ENCODE measurements around the gene ABTB2. TPM values are rescaled to one million over a fixed set of nuclear protein-coding genes. Genes with fewer than 3 reads are reported as not detected.
A peak's percentile ranks its signal among the peaks of the same experiment; 100 is the strongest.

Gene ABTB2
- total RNA-seq, 4 donors from 2014 or later, result 2.9 to 8.2 (median 6.6) TPM

DNA sequence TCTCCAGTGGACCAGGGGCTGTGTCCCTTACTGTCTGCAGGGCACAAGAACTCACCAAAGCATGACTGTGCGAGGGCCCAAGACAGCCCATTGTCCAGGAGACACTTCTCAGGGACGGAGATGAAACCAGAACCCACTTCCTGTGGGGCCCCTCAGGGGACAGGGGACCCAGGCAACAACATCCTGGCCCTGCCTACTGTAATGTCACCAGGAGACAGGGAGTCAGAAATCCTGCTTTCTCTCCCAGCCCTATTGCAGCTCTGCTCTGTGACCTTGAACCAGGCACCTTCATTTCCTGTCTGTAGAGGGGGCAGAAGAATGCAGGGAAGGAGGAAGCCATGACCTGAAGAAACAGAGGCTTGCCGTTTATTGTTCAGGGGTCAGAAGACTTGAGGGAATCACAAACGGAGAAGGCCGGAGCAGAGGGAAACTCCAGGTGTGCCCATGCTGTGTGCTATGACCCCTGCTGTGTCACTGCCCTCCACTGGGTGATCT is 154.4 kb downstream of the ABTB2 start:
- Histone ChIP-seq H3K27ac (no peak overlapping the region), H3K27me3 (no peaks in the 10 kb centered on the region), H3K4me3 (no peak overlapping the region), H3K4me1 (no peaks in the 10 kb centered on the region), H3K36me3 (no peaks in the 10 kb centered on the region), H3K9me3 (no peaks in the 10 kb centered on the region)
- DNase-seq, result no peak
- TF ChIP-seq POLR2A (IDR thresholded peaks at IDR 0.05), result no peak
- TF ChIP-seq, protein P1, sequence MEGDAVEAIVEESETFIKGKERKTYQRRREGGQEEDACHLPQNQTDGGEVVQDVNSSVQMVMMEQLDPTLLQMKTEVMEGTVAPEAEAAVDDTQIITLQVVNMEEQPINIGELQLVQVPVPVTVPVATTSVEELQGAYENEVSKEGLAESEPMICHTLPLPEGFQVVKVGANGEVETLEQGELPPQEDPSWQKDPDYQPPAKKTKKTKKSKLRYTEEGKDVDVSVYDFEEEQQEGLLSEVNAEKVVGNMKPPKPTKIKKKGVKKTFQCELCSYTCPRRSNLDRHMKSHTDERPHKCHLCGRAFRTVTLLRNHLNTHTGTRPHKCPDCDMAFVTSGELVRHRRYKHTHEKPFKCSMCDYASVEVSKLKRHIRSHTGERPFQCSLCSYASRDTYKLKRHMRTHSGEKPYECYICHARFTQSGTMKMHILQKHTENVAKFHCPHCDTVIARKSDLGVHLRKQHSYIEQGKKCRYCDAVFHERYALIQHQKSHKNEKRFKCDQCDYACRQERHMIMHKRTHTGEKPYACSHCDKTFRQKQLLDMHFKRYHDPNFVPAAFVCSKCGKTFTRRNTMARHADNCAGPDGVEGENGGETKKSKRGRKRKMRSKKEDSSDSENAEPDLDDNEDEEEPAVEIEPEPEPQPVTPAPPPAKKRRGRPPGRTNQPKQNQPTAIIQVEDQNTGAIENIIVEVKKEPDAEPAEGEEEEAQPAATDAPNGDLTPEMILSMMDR (IDR thresholded peaks at IDR 0.05), result no peak
- intact Hi-C loops (cut with DNase I; ENCODE audit: low total_unique reads), result no loop called here

DNA sequence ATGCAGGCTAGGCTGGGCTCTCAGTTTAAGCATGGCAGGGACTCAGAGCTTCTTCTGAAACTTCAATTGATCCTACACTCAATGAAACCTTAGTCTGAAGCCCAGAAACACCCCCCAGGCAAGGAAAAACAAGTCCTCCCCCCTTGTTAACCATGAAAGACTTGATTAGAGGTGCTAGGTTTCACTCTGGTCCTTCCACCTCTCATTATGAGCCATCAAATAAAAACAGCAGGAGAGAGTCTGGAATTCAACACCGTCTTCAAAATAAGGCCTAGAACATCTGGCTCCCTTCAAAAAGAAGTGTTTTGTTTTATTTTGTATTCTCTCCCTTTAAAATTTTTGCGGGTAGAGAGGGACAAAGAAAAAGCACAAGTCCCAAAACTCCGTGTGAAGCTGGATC is 156.7 kb downstream of the ABTB2 start:
- Histone ChIP-seq H3K4me1 (no peaks in the 10 kb centered on the region), H3K4me3 (no peak overlapping the region), H3K27me3 (no peaks in the 10 kb centered on the region), H3K36me3 (no peaks in the 10 kb centered on the region), H3K9me3 (no peaks in the 10 kb centered on the region), H3K27ac (peak overlapping the region in 1 of 2 donors; percentile 42)
- intact Hi-C loops (cut with DNase I; ENCODE audit: low total_unique reads), result no loop called here
- TF ChIP-seq, protein P1 (IDR thresholded peaks at IDR 0.05), result no peak
- no peak for TF ChIP-seq POLR2A (IDR thresholded peaks at IDR 0.05)
- no peak for DNase-seq

DNA sequence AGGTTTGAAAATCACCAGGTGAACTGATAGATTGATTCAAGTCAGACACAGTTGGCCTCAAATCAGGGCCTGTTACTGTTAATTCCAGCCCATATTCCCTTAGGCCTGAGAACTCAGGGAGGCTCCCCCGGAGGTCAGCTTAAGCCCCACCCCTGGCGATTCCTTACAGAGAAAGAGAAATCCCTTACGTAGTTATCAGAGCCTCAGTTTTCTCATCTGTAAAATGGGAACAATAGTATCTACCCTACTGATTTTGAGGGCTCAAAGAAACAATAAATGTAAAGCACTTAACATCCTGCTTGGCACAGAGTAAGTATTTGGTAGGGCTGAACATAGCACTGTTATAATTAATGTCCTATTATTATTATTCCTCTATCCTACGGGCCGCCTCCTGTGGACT is 158.3 kb downstream of the ABTB2 start:
- no peak for TF ChIP-seq POLR2A (IDR thresholded peaks at IDR 0.05)
- TF ChIP-seq, protein P1 (IDR thresholded peaks at IDR 0.05), result no peak

DNA sequence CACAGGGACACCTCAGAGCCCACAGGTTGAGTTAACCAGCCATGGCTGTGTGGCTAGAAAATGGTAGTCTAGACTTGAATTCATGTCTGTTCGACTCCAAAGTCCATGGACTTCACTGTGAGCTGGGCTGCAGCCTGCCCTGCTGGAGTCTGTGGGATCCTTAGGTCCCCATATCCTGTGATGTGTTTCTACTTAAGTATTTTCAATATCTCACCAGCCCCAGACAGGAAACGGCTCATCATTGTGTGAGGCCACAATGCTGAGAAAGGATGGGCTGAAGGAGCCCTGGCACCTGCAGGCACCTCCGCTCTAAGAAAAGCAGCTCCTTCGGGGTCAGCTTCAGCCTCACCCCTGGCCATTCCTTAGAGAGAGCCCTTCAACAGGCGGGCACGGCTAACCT is 159.3 kb downstream of the ABTB2 start:
- DNase-seq, result no peak
- TF ChIP-seq, protein P1 (IDR thresholded peaks at IDR 0.05), result no peak
- TF ChIP-seq POLR2A (IDR thresholded peaks at IDR 0.05), result no peak
- no peaks in the 10 kb centered on the region for H3K27me3 ChIP-seq
- H3K36me3 ChIP-seq, result no peaks in the 10 kb centered on the region
- no peaks in the 10 kb centered on the region for H3K9me3 ChIP-seq
- no peak overlapping the region for H3K27ac ChIP-seq
- no peaks in the 10 kb centered on the region for H3K4me1 ChIP-seq
- no peak overlapping the region for H3K4me3 ChIP-seq
- intact Hi-C loops (cut with DNase I; ENCODE audit: low total_unique reads), result no loop called here

More for the DNA sequence above, 158.3 kb downstream of the ABTB2 start:
- H3K9me3 ChIP-seq, result no peaks in the 10 kb centered on the region
- H3K27me3 ChIP-seq, result no peaks in the 10 kb centered on the region
- no peaks in the 10 kb centered on the region for H3K4me1 ChIP-seq
- H3K4me3 ChIP-seq, result no peak overlapping the region
- intact Hi-C loops (cut with DNase I; ENCODE audit: low total_unique reads), result no loop called here
- H3K27ac ChIP-seq, result no peak overlapping the region
- no peak for DNase-seq
- H3K36me3 ChIP-seq, result no peaks in the 10 kb centered on the region

DNA sequence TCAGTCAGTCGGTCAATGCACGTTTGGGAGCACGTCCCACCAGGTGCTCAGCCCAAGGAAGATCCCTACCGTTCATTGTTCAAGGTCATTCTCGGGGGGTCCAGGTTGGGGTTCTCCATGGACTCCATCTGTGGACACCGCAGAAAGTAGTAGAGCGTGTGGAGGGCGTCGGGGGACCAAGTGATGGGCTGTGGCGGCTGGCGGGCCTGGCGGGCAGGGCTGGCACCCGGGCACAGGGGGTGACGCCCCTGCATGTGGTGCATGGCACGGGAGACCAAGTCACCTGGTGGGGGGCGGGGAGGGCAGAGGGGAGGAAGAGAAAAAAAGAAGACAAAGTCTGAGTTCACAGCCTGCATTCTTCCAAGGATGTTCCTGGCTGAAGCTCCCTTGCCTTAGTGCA is 160.6 kb downstream of the ABTB2 start:
- no peak for TF ChIP-seq POLR2A (IDR thresholded peaks at IDR 0.05)
- TF ChIP-seq, protein P1 (IDR thresholded peaks at IDR 0.05), result no peak
- no peaks in the 10 kb centered on the region for H3K27me3 ChIP-seq
- DNase-seq, result no peak
- H3K4me1 ChIP-seq, result no peaks in the 10 kb centered on the region
- no peaks in the 10 kb centered on the region for H3K9me3 ChIP-seq
- intact Hi-C loops (cut with DNase I; ENCODE audit: low total_unique reads), result no loop called here
- no peaks in the 10 kb centered on the region for H3K36me3 ChIP-seq
- no peak overlapping the region for H3K27ac ChIP-seq
- no peak overlapping the region for H3K4me3 ChIP-seq
